Smooth muscle cell (in vitro differentiated cells): Measurements from ENCODE around the gene NEU1. TPM values are rescaled to one million over a fixed set of nuclear protein-coding genes. Genes with fewer than 3 reads are reported as not detected.
A peak's percentile ranks its signal among the peaks of the same experiment; 100 is the strongest.
"Not testable (repeated sequence)": the region's sequence is repeated elsewhere in the genome, so short reads cannot be mapped to it uniquely, and the experiment has no call there.

Experiments used
- DNase-seq: peaks from one replicate; lab custom pipeline; 2025; ENCODE audit not compliant: unreplicated experiment; lab: John Stamatoyannopoulos, UW
- H2AFZ ChIP-seq: fragments of 200-600 bp; sonication (generic); 2 replicates; pipeline ENCODE4 v1.6.0; 2016; ENCODE audit warnings: antibody characterized with exemption, low read depth, mild to moderate bottlenecking
- H3F3A ChIP-seq: fragments of 200-600 bp; sonication (generic); 2 replicates; pipeline ENCODE4 v1.6.0; 2017; ENCODE audit warnings: antibody characterized with exemption, low read depth
- H3K27ac ChIP-seq: fragments of 200-600 bp; sonication (generic); 2 replicates; pipeline ENCODE4 v1.5.1; 2016; ENCODE audit warnings: low read depth, mild to moderate bottlenecking
- H3K27me3 ChIP-seq: fragments of 200-600 bp; sonication (generic); 2 replicates; pipeline ENCODE4 v1.6.1; 2016; ENCODE audit warnings: low read depth, mild to moderate bottlenecking
- H3K36me3 ChIP-seq: fragments of 200-600 bp; sonication (generic); 2 replicates; pipeline ENCODE4 v1.5.1; 2016; ENCODE audit warnings: low read depth
- H3K4me1 ChIP-seq: fragments of 200-600 bp; sonication (generic); 2 replicates; pipeline ENCODE4 v1.5.1; 2016; ENCODE audit warnings: low read depth
- H3K4me2 ChIP-seq: fragments of 200-600 bp; sonication (generic); 2 replicates; pipeline ENCODE4 v1.6.0; 2016; ENCODE audit warnings: mild to moderate bottlenecking
- H3K4me3 ChIP-seq: fragments of 200-600 bp; sonication (generic); 2 replicates; pipeline ENCODE4 v1.5.1; 2016; ENCODE audit warnings: mild to moderate bottlenecking
- H3K79me2 ChIP-seq: fragments of 200-600 bp; sonication (generic); 2 replicates; pipeline ENCODE4 v1.6.0; 2016; ENCODE audit warnings: low read depth, mild to moderate bottlenecking
- H3K9ac ChIP-seq: fragments of 200-600 bp; sonication (generic); 2 replicates; pipeline ENCODE4 v1.6.0; 2016; ENCODE audit warnings: low read depth
- H3K9me3 ChIP-seq: fragments of 200-600 bp; sonication (generic); replicated peaks from 2 replicates; pipeline ENCODE4 v1.5.1; 2016; ENCODE audit warnings: low read depth
- H4K20me1 ChIP-seq: fragments of 200-600 bp; sonication (generic); 2 replicates; pipeline ENCODE4 v1.6.0; 2016; ENCODE audit warnings: low read depth
- WGBS: methylation state at CpG from one replicate; pipeline ENCODE4 v1.1.7; 2016; ENCODE audit warnings: low lambda C conversion rate; 5-methylcytosine and 5-hydroxymethylcytosine counted together
- polyA plus RNA-seq: library from polyadenylated mRNA; unstranded; fragments of >200 nt; fragmentation: Nextera tagmentation; extraction: Ambion mirVana; gene quantifications from 2 replicates; pipeline ENCODE4 v1.2.1, GENCODE V29; 2016
- total RNA-seq: library from RNA; depleted of rRNA; stranded (reverse); fragments of >200 nt; gene quantifications from 2 replicates; pipeline ENCODE4 v1.2.3, GENCODE V29; 2014
- TF ChIP-seq, protein P1 (sequence below): fragments of 200-600 bp; sonication (generic); IDR thresholded peaks from 2 replicates; pipeline ENCODE4 v1.5.1; 2017; ENCODE audit warnings: borderline replicate concordance, mild to moderate bottlenecking, antibody characterized with exemption; ENCODE audit not compliant: insufficient read depth, poor library complexity, severe bottlenecking

The NEU1 gene
- total and polyA plus RNA-seq, 2 experiments from 2014 or later, result 47.5 to 52.7 TPM

GRCh38 chr6:31844507-31844906, 18.1 kb downstream of the NEU1 start:
- Histone ChIP-seq H3F3A (peaks cover 12% of the 10 kb centered on the region), H3K27ac (no peak overlapping the region), H3K4me3 (no peak overlapping the region), H3K9me3 (no peaks in the 10 kb centered on the region), H3K4me2 (no peak overlapping the region), H3K9ac (no peak overlapping the region), H3K79me2 (no peaks in the 10 kb centered on the region), H3K27me3 (no peaks in the 10 kb centered on the region), H3K36me3 (peaks cover 3% of the 10 kb centered on the region), H4K20me1 (peaks cover 4% of the 10 kb centered on the region), H3K4me1 (no peaks in the 10 kb centered on the region), H2AFZ (no peak overlapping the region)
- TF ChIP-seq, protein P1, sequence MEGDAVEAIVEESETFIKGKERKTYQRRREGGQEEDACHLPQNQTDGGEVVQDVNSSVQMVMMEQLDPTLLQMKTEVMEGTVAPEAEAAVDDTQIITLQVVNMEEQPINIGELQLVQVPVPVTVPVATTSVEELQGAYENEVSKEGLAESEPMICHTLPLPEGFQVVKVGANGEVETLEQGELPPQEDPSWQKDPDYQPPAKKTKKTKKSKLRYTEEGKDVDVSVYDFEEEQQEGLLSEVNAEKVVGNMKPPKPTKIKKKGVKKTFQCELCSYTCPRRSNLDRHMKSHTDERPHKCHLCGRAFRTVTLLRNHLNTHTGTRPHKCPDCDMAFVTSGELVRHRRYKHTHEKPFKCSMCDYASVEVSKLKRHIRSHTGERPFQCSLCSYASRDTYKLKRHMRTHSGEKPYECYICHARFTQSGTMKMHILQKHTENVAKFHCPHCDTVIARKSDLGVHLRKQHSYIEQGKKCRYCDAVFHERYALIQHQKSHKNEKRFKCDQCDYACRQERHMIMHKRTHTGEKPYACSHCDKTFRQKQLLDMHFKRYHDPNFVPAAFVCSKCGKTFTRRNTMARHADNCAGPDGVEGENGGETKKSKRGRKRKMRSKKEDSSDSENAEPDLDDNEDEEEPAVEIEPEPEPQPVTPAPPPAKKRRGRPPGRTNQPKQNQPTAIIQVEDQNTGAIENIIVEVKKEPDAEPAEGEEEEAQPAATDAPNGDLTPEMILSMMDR, result no peak
- no peak for DNase-seq
- 94% methylated on average over 3 of the region's 3 CpGs for WGBS

- no peak overlapping the region for H2AFZ ChIP-seq
- TF ChIP-seq, protein P1, result no peak
- 96% methylated on average over 9 of the region's 9 CpGs for WGBS
- peaks cover 31% of the 10 kb centered on the region for H3F3A ChIP-seq
- peaks cover 12% of the 10 kb centered on the region for H3K79me2 ChIP-seq
- no peaks in the 10 kb centered on the region for H3K9me3 ChIP-seq
- H3K4me1 ChIP-seq, result peaks cover 15% of the 10 kb centered on the region
- no peaks in the 10 kb centered on the region for H3K27me3 ChIP-seq
- H3K27ac ChIP-seq, result no peak overlapping the region
- DNase-seq, result no peak
- H3K4me2 ChIP-seq, result no peak overlapping the region
- H3K9ac ChIP-seq, result no peak overlapping the region
- no peak overlapping the region for H3K4me3 ChIP-seq
- peaks cover 14% of the 10 kb centered on the region for H3K36me3 ChIP-seq
- H4K20me1 ChIP-seq, result peaks cover 29% of the 10 kb centered on the region
These were observed 20.6 kb downstream of the NEU1 start for GRCh38 chr6:31842053-31842452.

DNA sequence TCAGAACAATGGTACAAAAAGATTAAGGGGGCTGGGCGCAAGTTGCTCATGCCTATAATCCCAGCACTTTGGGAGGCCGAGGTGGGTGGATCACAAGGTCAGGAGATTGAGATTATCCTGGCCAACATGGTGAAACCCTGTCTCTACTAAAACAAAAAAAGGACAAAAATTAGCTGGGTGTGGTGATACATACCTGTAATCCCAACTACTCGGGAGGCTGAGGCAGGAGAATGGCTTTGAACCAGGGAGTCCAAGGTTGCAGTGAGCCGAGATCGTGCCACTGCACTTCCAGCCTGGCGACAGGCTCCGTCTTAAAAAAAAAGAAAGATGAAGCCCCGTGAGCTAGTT, 22.9 kb downstream of the NEU1 start:
- Histone ChIP-seq H3K79me2 (peaks cover 35% of the 10 kb centered on the region), H3K36me3 (peaks cover 14% of the 10 kb centered on the region), H3F3A (peaks cover 31% of the 10 kb centered on the region), H4K20me1 (peaks cover 44% of the 10 kb centered on the region), H3K4me1 (peaks cover 27% of the 10 kb centered on the region)
- H3K4me3 ChIP-seq, H2AFZ ChIP-seq, DNase-seq, H3K9ac ChIP-seq, H3K4me2 ChIP-seq, H3K27me3 ChIP-seq, H3K9me3 ChIP-seq, H3K27ac ChIP-seq: not testable (repeated sequence)
- WGBS, result 95% methylated on average over 8 of the region's 8 CpGs

DNA sequence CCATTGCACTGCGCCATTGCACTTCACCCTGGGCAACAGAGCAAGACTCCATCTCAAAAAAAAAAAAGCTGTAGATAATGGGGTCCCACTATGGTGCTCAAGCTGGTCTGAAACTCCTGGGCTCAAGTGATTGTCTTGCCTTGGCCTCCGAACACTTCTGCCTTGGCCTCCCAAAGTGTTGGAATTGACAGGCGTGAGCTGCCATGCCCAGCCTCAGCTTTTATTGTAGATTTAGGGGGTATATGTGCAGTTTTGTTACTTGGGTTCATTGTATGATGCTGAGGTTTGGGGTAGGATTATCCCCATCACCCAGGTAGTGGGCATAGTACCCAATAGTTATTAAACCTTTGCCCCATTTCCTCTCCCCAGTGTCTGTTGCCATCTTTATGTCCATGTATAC, 23.7 kb downstream of the NEU1 start:
- Histone ChIP-seq H3K9me3 (no peaks in the 10 kb centered on the region), H3K27me3 (no peaks in the 10 kb centered on the region), H3K4me2 (no peak overlapping the region), H3K4me1 (peaks cover 27% of the 10 kb centered on the region), H3K36me3 (peaks cover 14% of the 10 kb centered on the region), H2AFZ (no peak overlapping the region), H3K9ac (no peak overlapping the region), H3K4me3 (no peak overlapping the region), H3K27ac (no peak overlapping the region), H3F3A (peaks cover 31% of the 10 kb centered on the region), H3K79me2 (peaks cover 37% of the 10 kb centered on the region), H4K20me1 (peaks cover 44% of the 10 kb centered on the region)
- WGBS, result 96% methylated on average over 3 of the region's 3 CpGs
- TF ChIP-seq, protein P1, result no peak
- no peak for DNase-seq

DNA sequence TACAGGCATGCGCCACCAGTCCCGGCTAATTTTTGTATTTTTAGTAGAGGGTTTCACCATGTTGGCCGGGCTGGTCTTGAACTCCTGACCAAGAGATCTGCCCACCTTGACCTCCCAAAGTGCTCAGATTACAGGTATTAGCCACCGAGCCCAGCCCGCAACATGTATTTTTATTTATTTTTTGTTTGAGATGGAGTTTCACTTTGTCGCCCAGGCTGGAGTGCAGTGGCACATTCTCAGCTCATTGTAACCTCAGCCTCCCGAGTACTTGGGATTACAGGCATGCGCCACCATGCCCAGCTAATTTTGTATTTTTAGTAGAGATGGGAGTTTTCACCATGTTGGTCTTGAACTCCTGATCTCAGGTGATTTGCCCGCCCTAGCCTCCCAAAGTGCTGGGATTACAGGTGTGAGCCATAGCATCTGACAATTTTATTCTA, 24.5 kb downstream of the NEU1 start:
- H2AFZ ChIP-seq, H3K9ac ChIP-seq, H3K9me3 ChIP-seq, H3K27me3 ChIP-seq, DNase-seq: not testable (repeated sequence)
- peaks cover 44% of the 10 kb centered on the region for H4K20me1 ChIP-seq
- peaks cover 37% of the 10 kb centered on the region for H3K79me2 ChIP-seq
- peaks cover 32% of the 10 kb centered on the region for H3F3A ChIP-seq
- peak overlapping the region; percentile 98 for H3K27ac ChIP-seq
- H3K4me1 ChIP-seq, result peaks cover 27% of the 10 kb centered on the region
- H3K4me2 ChIP-seq, result peak overlapping the region; percentile 96
- H3K4me3 ChIP-seq, result peak overlapping the region; percentile 75
- WGBS, result 89% methylated on average over 9 of the region's 9 CpGs
- peaks cover 14% of the 10 kb centered on the region for H3K36me3 ChIP-seq
